Measurements from ENCODE around the gene TNS3.

DNA sequence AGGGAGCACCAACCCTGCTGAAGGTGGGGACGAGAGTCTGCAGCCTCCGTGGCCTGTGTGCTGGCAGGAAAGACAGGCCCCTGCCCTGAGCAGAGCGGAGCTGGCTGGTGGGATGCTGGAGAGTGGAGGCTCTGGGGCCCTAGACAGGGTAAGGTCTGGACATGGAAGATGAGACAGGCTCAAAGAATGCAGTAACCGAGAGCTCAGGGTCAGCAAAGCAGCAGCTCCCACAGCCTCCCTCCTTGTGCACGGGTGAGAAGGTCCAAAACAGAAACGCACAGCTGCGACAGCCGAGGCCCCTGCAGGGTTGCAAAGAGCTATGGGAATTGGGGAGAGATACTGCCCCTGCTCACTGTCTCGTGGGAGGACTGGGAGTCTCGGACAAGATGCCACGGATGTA is 80.5 kb downstream of the TNS3 start:
- TF ChIP-seq CTCF (IDR thresholded peaks at IDR 0.05) (no peak), EP300 (IDR thresholded peaks at IDR 0.05) (no peak), POLR2A (IDR thresholded peaks at IDR 0.05) (no peak)
